Activated T-cell treated with anti-CD3 and anti-CD28 coated beads for 24 hours (primary cell): ENCODE data around the gene IL1RAP.
"Not testable (repeated sequence)": the region's sequence is repeated elsewhere in the genome, so short reads cannot be mapped to it uniquely, and the experiment has no call there.

Source experiments
- DNase-seq: peaks from one replicate; pipeline ENCODE4 v3.0.0-alpha.2; 2020; ENCODE audit warnings: low read depth

Gene IL1RAP

DNA sequence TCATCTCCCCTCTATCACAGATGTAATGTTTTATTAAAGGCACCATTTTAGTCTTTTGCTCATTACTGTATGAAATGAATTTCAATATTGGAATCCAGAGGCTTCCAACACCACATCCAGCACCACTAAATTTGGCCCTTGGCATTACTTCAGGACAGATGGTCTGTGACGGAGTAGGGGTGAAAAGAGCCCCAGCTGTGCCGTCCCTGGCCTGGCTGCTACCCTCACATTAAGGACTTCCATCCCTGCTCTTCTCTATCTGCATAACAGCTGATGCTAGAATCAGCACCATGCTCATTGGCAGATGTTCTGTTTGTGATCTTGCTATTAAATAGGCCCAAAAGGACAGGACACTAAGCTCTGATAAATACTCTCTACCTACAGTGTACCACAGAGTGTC, 152.9 kb downstream of the IL1RAP start:
- no peak for DNase-seq

DNA sequence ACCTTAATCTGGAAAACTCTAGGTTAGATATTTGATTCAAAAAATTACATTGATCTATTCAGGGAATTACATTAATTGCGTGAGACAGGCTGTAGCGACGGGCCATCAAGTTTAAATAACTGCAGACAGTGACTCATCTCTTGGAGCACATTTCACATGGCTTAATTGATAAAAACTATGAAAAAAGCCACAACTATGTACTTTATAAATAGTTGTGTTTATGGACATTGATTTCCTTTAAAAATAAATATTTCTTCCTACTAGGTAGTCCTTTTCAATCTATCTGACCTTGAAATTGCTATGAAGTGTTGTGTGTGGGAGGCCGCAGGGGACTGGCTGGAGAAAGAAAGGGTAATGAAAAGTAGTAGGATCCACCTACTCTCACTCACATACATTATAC, 157.8 kb downstream of the IL1RAP start:
- no peak for DNase-seq

DNA sequence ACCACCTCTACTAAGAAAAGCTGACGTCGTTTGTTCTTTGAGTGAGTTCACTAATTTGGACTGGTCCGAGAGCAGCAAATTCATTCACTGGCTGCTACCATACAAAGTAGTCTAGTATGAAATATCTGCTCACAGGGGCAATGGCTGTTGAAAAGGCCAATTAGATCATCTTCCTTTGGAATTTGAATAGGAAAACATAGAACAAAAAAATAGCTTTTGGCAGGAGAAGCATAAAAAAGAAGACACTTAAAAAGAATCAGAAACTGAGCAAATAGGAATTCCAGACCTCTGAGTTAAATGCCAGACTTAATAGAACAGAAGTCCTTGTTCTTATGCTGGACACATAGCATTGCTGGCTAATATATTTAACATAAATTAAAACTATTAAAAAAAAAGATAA, 159.3 kb downstream of the IL1RAP start:
- no peak for DNase-seq

DNA sequence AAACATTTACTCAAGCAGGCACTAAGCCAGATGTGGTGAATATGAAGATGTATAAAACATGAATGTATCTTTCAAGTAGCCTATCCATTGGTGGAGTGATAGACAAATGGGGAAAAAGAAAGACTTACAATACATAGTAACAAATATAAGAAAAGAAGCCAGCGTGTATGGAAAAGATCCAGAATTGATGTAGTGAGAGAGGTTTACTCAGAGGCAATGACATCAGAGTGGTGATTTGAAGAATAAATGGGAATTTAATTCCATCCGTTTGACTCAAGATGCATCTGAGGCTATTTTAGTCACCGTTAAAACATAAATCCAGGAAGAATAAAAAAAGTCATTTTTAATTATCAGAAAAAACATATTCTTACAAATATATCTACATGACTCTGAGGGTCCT, 162.6 kb downstream of the IL1RAP start:
- no peak for DNase-seq

GRCh38 chr3:190677001-190677400, 163.1 kb downstream of the IL1RAP start:
- DNase-seq = no peak

DNA sequence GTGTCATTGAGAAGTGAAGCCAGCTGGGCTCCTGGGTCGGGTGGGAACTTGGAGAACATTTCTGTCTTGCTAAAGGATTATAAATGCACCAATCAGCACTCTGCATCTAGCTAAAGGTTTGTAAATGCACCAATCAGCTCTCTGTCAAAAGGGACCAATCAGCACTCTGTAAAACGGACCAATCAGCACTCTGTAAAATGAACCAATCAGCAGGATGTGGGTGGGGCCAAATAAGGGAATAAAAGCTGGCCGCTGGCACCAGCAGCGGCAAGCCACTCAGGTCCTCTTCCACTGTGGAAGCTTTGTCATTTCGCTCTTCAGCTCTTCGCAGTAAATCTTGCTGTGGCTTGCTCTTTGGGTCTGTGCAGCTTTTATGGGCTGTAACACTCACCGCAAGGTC, 164.0 kb downstream of the IL1RAP start:
- not testable (repeated sequence) for DNase-seq

GRCh38 chr3:190680691-190681090, 166.8 kb downstream of the IL1RAP start:
- no peak for DNase-seq

DNA sequence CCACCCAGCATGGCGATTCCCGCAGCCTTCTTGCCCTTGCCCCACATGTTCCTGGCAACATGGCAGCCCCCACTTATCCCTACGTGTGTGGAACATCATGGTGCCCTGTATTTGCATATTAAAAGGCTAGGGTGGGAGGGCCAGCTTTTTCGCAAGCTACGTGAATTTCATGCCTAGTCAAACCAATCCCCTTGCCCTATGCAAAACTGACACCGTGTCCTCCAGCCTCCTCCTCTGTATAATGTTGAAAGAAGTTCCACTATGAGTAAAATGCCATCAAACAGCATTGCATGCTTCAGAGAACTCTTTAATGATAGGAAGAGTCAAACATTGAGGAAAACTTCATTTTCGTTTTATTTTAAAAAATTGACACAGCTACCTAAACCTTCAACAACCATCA, 170.9 kb downstream of the IL1RAP start:
- no peak for DNase-seq

GRCh38 chr3:190686011-190686410, 172.1 kb downstream of the IL1RAP start:
- DNase-seq = no peak

DNA sequence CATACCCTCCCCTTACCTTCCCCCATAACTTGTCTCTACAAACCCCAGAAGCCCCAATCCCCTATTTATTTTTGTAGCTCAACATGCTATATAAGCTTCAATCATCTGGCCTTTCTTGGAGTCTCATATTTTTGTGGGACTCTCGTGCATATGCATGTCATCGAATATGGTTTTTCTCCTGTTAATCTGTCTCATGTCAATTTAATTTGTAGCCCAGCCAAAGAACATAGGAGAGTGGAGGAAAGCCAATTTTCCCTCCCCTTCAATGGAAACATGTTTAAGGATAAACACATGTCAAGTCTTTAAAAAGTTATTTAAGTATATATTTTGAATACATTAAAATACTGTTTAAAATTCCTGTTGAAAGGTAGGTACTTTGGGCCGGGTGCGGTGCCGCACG, 176.4 kb downstream of the IL1RAP start:
- DNase-seq = no peak

- DNase-seq = no peak
These were observed 178.4 kb downstream of the IL1RAP start for GRCh38 chr3:190692256-190692655.

- DNase-seq = no peak
These were observed 180.6 kb downstream of the IL1RAP start for GRCh38 chr3:190694335-190695001.

GRCh38 chr3:190695225-190695624, 181.3 kb downstream of the IL1RAP start:
- no peak for DNase-seq

DNA sequence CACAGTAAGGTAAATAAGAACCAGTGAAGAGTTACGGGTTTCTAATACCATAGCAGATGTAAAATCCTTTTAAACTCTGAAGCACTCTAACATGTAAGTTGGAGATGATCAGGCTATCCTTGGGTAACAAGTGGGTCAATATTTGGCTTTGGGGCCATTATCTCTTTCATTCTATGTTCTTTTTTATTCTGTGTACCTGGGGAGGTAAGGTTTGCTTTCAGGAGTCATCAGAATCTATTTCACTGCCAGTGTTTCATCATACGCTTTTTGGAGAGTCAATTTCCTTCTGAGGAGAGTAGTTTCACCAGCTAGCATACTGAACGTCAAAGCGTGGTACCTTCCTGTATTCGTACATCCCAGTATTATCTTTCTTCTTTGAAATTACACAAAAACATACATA, 182.1 kb downstream of the IL1RAP start:
- DNase-seq = no peak

DNA sequence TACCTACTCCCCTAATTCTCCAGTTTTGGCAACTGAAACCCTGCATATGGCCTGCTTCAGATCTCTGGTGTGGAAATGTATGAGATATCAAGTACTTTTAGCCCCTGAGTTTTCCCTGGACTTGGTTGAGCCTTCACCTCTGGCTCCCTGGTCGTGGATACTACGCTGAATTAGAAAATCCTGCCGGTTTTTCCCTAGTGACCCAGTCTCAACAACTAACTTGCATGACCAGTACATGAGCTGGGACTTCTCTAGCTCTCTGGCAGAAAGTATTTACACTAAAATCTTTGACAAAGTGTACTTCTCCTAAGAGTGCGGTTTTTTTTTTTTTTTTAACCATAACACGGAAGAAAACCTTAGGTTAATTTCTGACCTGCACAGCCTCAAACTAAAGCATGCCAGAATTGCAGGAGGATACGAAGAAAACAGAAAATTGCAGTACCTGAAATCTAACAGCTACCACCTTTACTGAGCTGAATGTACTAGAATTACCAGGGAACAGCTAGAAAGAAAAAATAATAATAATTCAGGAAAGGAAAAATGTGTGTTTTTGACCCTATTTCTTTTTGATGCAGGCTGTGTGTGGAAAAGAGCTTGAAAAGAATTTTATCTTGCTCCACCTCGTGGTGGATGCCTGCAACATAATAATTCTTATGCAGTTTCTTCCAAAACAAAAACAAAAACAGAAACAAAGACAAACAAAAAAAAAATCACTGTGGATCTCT, 183.1 kb downstream of the IL1RAP start:
- DNase-seq = no peak

GRCh38 chr3:190697502-190697830, 183.6 kb downstream of the IL1RAP start:
- no peak for DNase-seq

GRCh38 chr3:190697901-190698300, 184.0 kb downstream of the IL1RAP start:
- no peak for DNase-seq

DNA sequence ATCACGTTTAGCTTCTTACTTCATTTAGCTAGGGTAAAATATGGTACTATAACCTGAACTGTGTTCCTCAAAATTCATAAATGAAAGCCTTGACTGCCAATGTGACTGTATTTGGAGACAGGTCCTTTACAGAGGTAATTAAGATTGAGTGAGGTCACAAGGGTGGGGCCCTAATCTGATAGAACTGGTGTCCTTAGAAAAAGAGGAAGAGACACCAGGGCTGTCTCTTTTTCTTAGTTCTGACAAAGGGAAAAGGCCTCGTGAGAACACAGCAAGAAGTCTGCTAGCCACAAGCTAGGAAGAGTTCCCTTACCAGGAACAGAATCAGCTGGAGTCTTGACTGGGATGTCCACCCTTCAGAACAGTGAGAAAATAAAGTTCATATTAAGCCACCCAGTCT, 185.9 kb downstream of the IL1RAP start:
- no peak for DNase-seq

- DNase-seq = no peak
These were observed 187.2 kb downstream of the IL1RAP start for GRCh38 chr3:190701096-190701532.

DNA sequence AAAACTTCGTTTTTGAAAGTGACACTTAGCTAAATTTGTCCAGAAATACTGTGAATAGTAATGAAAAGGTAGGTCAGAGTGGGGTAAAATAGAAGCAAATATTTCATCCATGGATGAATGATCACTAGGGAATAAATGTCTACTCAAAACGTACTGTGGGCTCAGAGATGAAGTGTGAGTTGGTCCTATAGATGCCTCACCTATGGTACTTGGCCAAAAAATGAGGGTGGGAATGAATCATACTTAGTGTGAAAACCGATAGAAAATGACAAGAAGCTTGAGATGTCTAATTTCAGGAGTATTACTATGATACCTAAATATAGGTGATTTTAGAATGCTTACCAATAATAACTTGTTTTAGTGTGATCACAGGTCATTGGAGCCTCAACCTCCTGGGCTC, 192.7 kb downstream of the IL1RAP start:
- no peak for DNase-seq
